HepG2 (cell line): ENCODE measurements around the gene FETUB. TPM values are rescaled to one million over a fixed set of nuclear protein-coding genes. Genes with fewer than 3 reads are reported as not detected.

Experiments
- ARNTL ChIP-seq: sonication (generic); formaldehyde crosslinking; IDR thresholded peaks from 2 replicates; pipeline ENCODE4 v1.4.0; 2020; ENCODE audit warnings: mild to moderate bottlenecking, missing genetic modification reagents
- ETV6 ChIP-seq: sonication (generic); formaldehyde crosslinking; conservative IDR thresholded peaks from 2 replicates; pipeline ENCODE4 v1.4.0; 2020; ENCODE audit warnings: missing genetic modification reagents
- KAT2B ChIP-seq: fragments of 150-350 bp; IDR thresholded peaks from 2 replicates; pipeline ENCODE4 v1.6.1; 2014; ENCODE audit warnings: low read depth, low read length, borderline replicate concordance
- MIER2 ChIP-seq: IDR thresholded peaks from 2 replicates; pipeline ENCODE4 v1.6.1; 2016; ENCODE audit warnings: missing biosample characterization, missing genetic modification reagents
- PAWR ChIP-seq: sonication (generic); formaldehyde crosslinking; IDR thresholded peaks from 2 replicates; pipeline ENCODE4 v1.4.0; 2020; ENCODE audit warnings: missing genetic modification reagents, mild to moderate bottlenecking, borderline replicate concordance
- SAFB2 ChIP-seq: sonication (generic); formaldehyde crosslinking; IDR thresholded peaks from 2 replicates; pipeline ENCODE4 v1.5.1; 2020; ENCODE audit warnings: missing genetic modification reagents, low read depth, mild to moderate bottlenecking, borderline replicate concordance
- SMAD1 ChIP-seq: sonication (generic); formaldehyde crosslinking; IDR thresholded peaks from 2 replicates; pipeline ENCODE4 v1.4.0; 2020; ENCODE audit warnings: missing genetic modification reagents, low read depth, mild to moderate bottlenecking, borderline replicate concordance
- STAT5B ChIP-seq: sonication (generic); formaldehyde crosslinking; IDR thresholded peaks from 2 replicates; pipeline ENCODE4 v1.4.0; 2020; ENCODE audit warnings: missing genetic modification reagents
- ZBED4 ChIP-seq: sonication (generic); formaldehyde crosslinking; IDR thresholded peaks from 2 replicates; pipeline ENCODE4 v1.4.0; 2020; ENCODE audit warnings: missing genetic modification reagents, borderline replicate concordance
- ZNF296 ChIP-seq: sonication (generic); formaldehyde crosslinking; conservative IDR thresholded peaks from 2 replicates; pipeline ENCODE4 v1.5.0; 2020; ENCODE audit warnings: mild to moderate bottlenecking, missing genetic modification reagents
- ZNF414 ChIP-seq: sonication (generic); formaldehyde crosslinking; IDR thresholded peaks from 2 replicates; pipeline ENCODE4 v1.5.0; 2020; ENCODE audit warnings: missing genetic modification reagents
- ZNF460 ChIP-seq: sonication (generic); formaldehyde crosslinking; IDR thresholded peaks from 2 replicates; pipeline ENCODE4 v1.5.1; 2020; ENCODE audit warnings: missing genetic modification reagents, mild to moderate bottlenecking, borderline replicate concordance
- ZNF468 ChIP-seq: sonication (generic); formaldehyde crosslinking; IDR thresholded peaks from 2 replicates; pipeline ENCODE4 v1.8.0; 2022; ENCODE audit warnings: mild to moderate bottlenecking, moderate library complexity, missing genetic modification reagents
- ZNF773 ChIP-seq: sonication (generic); formaldehyde crosslinking; IDR thresholded peaks from 2 replicates; pipeline ENCODE4 v1.4.0; 2020; ENCODE audit warnings: missing genetic modification reagents, borderline replicate concordance
- polyA plus RNA-seq, 8 experiments: library from polyadenylated mRNA; depleted of rRNA in 3 of 8; stranded (reverse) in 7 of 8; unstranded in 1 of 8; fragments of >200 nt; fragmentation: Illumina TruSeq in 4 of 8; extraction: Trizol in 4 of 8; gene quantifications; 2 replicates each; pipeline versions ENCODE4 v1.2.1 to v1.2.3, GENCODE V29; 2011 to 2016; ENCODE audit warnings: low read depth in 4 of 8, missing spikeins in 1 of 8, mixed read lengths in 1 of 8; ENCODE audit not compliant: insufficient read depth in 1 of 8
- total RNA-seq, 5 experiments: library from RNA; depleted of rRNA; stranded (reverse); fragments of >200 nt; fragmentation: Illumina TruSeq; extraction: Trizol; gene quantifications; 2 replicates each; pipeline ENCODE4 v1.2.3, GENCODE V29; 2016; ENCODE audit warnings: low read depth in 1 of 5
- TF ChIP-seq, protein P1 (sequence below): sonication (generic); formaldehyde crosslinking; IDR thresholded peaks from 2 replicates; pipeline ENCODE4 v1.4.0; 2020; ENCODE audit warnings: missing genetic modification reagents
- TF ChIP-seq, protein P2 (sequence below): sonication (generic); formaldehyde crosslinking; IDR thresholded peaks from 2 replicates; pipeline ENCODE4 v1.5.0; 2020; ENCODE audit warnings: mild to moderate bottlenecking, missing genetic modification reagents, borderline replicate concordance
- TF ChIP-seq, protein P3 (sequence below): IDR thresholded peaks from 2 replicates; pipeline ENCODE4 v1.6.1; 2012; ENCODE audit warnings: inconsistent platforms
- TF ChIP-seq, protein P4 (sequence below): sonication (generic); formaldehyde crosslinking; IDR thresholded peaks from 2 replicates; pipeline ENCODE4 v1.4.0; 2020; ENCODE audit warnings: missing genetic modification reagents

Gene FETUB
- total and polyA plus RNA-seq, 2 of the 13 experiments (the other 11 are each of a cell fraction or from before 2014, with no cell fraction given): 2.1 to 4.4 TPM

DNA sequence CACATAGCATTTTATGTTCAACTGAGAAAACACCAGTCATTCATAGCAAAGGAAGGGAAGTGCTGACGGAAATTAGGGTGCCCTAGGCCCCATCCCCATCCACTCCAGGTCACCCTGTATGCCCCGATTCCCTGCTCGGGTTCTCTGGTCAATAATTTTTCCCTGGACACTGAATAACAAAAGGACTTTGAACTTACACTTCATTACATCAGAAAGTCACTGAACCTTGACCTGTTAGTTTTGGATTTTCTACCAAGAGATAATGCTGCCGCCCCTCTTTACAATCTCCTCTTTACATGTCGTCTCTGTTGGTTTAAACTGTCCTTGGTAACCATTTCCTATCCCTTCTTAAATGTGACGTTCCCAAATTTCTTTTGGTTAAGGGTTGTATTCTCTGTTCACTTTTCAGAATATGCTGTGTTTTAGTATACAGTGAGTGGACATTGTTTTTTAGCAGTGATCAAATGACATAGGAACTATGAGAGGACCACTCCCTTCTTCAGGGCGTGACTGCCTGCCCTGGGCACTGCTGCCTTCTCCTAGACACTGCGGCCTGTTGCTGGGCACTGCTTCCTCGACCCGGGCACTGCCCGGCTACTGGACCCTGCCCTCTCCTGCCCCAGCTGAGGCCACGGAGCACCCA lies 40.9 kb upstream of the FETUB start (continued):
- TF ChIP-seq, protein P1, sequence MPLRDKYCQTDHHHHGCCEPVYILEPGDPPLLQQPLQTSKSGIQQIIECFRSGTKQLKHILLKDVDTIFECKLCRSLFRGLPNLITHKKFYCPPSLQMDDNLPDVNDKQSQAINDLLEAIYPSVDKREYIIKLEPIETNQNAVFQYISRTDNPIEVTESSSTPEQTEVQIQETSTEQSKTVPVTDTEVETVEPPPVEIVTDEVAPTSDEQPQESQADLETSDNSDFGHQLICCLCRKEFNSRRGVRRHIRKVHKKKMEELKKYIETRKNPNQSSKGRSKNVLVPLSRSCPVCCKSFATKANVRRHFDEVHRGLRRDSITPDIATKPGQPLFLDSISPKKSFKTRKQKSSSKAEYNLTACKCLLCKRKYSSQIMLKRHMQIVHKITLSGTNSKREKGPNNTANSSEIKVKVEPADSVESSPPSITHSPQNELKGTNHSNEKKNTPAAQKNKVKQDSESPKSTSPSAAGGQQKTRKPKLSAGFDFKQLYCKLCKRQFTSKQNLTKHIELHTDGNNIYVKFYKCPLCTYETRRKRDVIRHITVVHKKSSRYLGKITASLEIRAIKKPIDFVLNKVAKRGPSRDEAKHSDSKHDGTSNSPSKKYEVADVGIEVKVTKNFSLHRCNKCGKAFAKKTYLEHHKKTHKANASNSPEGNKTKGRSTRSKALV (CRISPR knock-in tag): 0 out of 2 replicates have a peak, but pooled peaks have one; percentile 34
- TF ChIP-seq, protein P2, sequence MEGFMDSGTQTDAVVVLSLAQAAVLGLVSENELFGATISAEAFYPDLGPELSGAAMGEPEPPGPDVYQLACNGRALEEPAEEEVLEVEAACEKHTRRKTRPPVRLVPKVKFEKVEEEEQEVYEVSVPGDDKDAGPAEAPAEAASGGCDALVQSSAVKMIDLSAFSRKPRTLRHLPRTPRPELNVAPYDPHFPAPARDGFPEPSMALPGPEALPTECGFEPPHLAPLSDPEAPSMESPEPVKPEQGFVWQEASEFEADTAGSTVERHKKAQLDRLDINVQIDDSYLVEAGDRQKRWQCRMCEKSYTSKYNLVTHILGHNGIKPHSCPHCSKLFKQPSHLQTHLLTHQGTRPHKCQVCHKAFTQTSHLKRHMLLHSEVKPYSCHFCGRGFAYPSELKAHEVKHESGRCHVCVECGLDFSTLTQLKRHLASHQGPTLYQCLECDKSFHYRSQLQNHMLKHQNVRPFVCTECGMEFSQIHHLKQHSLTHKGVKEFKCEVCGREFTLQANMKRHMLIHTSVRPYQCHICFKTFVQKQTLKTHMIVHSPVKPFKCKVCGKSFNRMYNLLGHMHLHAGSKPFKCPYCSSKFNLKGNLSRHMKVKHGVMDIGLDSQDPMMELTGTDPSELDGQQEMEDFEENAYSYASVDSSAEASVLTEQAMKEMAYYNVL (CRISPR knock-in tag): peak; percentile 81
- no peak for TF ChIP-seq ETV6 (CRISPR knock-in tag)
- 0 out of 2 replicates have a peak, but pooled peaks have one; percentile 29 for TF ChIP-seq ZNF414 (CRISPR knock-in tag)
- no peak for TF ChIP-seq ZNF468 (CRISPR knock-in tag)
- TF ChIP-seq ZNF773 (CRISPR knock-in tag): no peak
- TF ChIP-seq ZNF460 (CRISPR knock-in tag): no peak
- TF ChIP-seq ZNF296 (CRISPR knock-in tag): no peak
- TF ChIP-seq SMAD1: no peak
- TF ChIP-seq, protein P3, sequence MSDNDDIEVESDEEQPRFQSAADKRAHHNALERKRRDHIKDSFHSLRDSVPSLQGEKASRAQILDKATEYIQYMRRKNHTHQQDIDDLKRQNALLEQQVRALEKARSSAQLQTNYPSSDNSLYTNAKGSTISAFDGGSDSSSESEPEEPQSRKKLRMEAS: no peak; the same call in 1 of the 2 replicates
- TF ChIP-seq ZBED4 (CRISPR knock-in tag): peak; percentile 77; the same call in 1 of the 2 replicates
- TF ChIP-seq PAWR: no peak
- TF ChIP-seq, protein P4, sequence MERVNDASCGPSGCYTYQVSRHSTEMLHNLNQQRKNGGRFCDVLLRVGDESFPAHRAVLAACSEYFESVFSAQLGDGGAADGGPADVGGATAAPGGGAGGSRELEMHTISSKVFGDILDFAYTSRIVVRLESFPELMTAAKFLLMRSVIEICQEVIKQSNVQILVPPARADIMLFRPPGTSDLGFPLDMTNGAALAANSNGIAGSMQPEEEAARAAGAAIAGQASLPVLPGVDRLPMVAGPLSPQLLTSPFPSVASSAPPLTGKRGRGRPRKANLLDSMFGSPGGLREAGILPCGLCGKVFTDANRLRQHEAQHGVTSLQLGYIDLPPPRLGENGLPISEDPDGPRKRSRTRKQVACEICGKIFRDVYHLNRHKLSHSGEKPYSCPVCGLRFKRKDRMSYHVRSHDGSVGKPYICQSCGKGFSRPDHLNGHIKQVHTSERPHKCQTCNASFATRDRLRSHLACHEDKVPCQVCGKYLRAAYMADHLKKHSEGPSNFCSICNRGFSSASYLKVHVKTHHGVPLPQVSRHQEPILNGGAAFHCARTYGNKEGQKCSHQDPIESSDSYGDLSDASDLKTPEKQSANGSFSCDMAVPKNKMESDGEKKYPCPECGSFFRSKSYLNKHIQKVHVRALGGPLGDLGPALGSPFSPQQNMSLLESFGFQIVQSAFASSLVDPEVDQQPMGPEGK (CRISPR knock-in tag): peak; percentile 48; the same call in 1 of the 2 replicates
- no peak for TF ChIP-seq MIER2 (CRISPR knock-in tag)
- no peak; the same call in 1 of the 2 replicates for TF ChIP-seq SAFB2
- TF ChIP-seq ARNTL (CRISPR knock-in tag): peak; percentile 76
- 0 out of 2 replicates have a peak, but pooled peaks have one; percentile 31 for TF ChIP-seq KAT2B
- no peak for TF ChIP-seq STAT5B
